Fibroblast of peridontal ligament (primary cell): ENCODE measurements around the gene TBC1D8.

Experiments used
- DNase-seq: peaks from one replicate; pipeline ENCODE4 v3.0.0-alpha.2; 2010; ENCODE audit errors: extremely low read depth

The TBC1D8 gene

DNA sequence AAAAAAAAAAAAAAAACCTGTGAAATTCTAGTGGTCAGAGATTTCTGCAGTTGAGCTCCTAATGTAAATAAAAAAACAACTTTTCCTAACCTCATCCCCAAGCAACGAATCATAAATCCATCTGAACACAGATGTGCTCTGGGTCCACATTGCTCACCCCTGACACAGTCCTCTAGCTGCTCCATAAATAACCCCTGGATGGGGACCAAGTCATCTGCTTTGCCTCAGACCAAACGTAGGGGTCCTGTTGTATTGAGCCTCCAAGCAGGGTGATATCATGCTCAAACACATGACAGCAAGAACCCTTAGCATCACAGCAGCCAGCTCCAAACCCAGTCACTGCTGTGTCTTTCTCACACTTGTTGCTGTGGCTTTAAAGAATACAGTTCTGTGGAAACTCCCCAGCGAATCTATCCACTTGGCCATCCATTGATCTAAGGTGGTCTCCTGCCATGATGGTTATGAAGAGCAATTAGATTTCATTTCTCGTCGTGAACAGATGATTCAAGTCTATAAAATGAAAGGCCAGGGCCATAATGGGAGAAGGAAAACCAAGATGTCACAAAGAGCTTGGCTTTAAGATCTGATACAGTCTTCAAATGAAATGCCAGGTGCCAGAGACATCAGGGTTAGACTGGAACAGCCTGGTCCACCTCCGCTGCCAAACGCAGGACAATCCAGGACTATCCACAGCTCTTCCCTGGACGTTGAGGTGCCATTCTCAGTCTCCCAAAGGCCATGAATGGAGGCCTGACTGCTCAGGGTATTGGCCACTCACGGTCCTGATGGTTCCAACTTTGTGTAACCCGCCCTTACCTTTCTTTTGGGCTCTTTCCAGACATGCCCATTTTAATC lies 39.0 kb downstream of the TBC1D8 start:
- DNase-seq = peak; percentile 94

DNA sequence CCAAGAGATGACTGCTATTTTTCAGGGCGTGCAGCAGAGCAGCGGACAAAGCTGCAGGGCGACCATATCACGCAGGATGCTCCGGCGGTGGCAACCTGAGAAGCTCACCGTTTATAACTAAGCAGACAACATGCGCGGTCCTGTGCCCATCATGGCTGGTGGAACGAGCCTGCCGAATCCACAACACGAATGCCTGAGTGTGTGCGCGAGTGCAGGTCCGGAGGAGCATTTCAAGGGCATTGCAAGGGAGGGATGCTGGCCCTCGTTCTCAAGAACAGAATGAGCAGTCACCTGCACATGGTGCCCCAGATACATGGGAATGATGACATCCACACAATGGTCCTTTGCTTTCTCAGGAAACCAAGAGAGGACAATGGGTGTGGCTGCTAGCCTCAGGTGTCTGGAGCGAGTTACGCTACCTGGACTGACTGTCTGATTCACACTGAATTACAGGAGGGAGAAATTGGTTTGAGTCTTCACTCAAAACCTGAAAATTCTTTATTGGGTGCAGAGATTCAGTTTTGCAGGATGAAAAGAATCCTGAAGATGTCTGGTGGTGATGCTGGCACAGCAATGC lies 39.8 kb downstream of the TBC1D8 start:
- no peak for DNase-seq

DNA sequence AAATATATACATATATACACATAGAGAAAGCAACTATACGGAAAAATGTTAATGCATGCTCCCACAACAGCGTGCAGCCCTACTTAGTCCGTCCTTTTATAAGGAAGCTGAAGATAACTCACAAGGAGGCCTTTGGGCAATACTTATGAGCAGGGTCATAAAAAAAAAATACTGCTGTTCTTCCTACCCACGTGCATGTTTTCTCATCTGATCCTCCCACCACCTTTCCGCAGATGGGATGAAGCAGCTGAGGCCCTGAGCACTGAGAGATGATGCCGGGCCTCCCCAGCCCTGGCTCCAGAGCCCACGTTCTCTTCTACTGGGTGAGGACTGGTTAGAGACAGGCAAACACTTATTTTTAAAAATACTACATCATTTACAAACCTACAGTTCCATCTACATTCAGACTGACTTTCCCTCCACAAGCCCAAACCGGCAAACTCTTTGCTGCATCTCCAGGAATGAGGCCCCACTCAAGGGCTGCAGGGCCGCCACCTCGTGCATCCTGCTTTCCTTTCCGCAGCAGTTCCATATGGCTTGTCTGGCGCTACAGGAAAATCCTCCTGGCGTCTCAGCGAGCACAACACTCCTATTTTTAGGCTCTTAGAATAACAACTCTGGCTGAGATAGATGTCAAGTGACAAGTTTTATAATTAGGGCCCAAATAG lies 41.6 kb downstream of the TBC1D8 start:
- no peak for DNase-seq

DNA sequence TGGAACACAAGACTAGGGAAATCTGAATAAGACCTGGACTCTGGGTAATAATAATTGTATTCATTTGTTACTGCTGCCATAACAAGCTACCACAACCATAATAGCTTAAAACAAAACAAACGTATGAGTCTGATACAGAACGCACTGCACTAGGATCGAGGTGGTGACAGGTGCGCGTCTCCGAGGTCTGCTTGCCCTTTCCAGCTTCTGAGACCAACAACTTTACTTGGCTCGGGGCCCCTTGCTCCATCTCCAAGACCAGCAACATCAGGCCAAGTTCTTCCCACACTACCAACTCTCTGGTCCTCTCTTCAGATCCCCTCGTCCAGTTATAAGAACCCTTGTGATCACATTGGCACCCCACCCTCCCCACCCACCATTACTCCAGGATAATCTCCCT lies 42.8 kb downstream of the TBC1D8 start:
- no peak for DNase-seq

DNA sequence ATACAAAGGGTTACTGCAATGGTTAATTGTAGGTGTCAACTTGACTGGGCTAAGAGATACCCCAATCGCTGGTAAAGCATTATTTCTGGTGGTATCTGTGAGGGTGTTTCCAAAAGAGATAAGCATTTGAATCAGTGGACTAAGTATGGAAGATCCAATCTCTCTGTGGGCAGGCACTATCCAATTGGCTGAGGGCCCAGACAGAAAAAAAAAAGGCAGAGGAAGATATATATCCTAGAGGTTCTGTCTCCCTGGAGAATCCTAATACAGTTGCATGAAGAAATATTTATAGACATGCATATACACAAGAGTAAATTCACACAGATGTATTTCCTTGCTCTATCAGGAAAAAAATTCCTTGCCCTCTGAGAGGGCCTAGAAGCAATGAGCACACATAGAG lies 43.9 kb downstream of the TBC1D8 start:
- no peak for DNase-seq

DNA sequence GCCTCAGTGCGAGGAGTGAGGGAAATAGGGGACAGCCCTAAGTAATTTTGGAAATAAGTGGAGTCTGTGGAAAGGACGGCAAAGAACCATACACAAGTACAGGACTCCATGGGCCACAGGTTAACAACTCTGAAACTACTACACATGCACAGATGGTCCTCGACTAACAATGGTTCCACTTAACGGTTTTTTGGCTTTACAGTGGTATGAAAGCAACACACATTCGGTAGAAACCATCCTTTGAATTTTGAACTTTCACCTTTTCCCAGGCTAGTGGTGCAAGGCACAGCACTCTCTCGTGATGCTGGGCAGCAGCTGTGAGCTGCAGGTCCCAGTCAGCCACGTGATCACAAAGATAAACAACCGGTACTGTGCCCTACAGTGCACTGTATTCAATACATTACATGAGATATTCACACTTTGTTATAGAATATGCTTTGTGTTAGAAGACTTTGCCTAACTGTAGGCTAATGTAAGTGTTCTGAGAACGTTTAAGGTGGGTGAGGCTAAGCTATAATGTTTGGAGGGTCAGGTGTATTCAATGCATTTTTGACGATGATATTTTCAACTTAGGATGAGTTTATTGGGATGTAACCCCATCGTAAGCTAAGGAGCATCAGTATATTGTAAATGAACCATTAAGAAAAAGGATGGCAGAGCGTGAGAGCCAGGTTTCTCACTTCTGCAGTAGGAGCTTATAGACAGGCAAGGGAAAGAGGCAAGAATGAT lies 44.6 kb downstream of the TBC1D8 start:
- no peak for DNase-seq

DNA sequence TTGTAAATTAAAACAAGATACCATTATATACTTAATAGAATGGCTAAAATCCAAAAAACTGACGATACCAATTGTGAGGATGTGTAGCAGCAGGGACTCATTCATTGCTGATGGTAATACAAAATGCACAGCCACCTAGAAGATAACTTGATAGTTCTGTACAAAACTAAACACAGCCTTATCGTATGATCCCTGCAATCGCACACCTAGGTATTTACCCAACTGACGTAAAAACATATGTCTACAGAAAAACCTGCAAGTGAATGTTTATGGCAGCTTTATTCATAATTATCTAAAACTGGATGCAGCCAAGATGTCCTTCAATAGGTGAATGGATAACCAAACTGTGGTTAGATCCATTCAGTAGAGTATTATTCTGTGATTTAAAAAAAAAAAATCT lies 45.5 kb downstream of the TBC1D8 start:
- DNase-seq = no peak

DNA sequence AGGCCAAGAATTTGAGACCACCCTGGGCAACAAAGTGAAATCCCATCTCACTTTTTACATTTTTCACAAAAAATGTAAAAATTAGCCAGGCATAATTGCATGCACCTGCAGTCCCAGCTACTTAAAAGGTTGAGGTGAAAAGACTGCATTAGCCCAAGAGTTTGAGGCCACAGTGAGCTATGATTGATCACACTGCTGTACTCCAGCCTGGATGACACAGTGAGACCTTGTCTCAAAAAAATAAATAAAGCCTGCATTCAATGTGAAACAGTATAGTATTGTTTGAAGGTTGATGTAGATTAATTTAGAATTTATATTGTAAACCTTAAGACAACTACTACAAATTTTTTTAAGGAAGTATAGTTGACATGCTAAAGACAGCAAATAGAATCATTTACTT lies 53.5 kb downstream of the TBC1D8 start:
- no peak for DNase-seq

DNA sequence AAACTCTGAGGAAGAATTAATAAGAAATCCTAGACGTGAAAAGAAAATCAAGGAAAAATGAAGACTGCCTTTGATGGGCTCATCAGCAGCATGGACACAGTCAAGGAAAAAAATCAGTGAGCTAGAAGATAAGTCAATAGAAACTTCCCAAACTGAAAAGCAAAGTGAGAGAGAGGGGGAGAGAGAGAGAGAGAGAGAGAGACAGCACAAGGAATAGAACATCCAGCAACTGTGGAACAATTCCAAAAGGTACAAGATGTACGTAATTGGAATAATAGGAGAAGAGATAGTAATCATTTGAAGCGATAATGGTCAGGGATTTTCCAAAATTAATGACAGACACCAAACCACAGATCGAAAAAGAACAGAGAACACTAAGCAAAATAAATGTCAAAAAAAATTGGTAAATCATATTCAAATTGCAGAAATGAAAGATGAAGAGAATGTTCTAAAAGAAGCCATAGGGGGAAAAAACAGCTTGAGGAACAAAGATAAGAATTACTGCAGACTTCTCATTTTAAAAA lies 54.5 kb downstream of the TBC1D8 start:
- DNase-seq = no peak

DNA sequence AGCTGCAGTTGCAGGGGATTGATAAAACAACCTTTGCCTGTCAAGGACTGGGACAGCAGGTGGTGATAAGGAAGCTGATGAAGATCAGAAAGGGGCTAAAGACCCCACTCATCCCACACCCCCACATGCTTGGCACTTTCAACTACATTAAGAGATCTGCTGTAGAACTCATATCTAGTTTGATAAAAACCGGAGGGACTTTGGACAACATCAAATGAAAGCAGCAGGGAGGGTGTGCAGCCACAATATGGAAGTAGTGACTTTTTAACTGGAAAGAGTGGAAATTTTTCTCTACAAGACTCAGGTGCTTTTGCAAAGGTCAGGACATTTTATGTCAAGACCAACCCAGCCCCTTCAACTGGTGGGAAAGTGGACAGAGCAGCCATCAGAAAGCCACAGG lies 56.8 kb downstream of the TBC1D8 start:
- no peak for DNase-seq

DNA sequence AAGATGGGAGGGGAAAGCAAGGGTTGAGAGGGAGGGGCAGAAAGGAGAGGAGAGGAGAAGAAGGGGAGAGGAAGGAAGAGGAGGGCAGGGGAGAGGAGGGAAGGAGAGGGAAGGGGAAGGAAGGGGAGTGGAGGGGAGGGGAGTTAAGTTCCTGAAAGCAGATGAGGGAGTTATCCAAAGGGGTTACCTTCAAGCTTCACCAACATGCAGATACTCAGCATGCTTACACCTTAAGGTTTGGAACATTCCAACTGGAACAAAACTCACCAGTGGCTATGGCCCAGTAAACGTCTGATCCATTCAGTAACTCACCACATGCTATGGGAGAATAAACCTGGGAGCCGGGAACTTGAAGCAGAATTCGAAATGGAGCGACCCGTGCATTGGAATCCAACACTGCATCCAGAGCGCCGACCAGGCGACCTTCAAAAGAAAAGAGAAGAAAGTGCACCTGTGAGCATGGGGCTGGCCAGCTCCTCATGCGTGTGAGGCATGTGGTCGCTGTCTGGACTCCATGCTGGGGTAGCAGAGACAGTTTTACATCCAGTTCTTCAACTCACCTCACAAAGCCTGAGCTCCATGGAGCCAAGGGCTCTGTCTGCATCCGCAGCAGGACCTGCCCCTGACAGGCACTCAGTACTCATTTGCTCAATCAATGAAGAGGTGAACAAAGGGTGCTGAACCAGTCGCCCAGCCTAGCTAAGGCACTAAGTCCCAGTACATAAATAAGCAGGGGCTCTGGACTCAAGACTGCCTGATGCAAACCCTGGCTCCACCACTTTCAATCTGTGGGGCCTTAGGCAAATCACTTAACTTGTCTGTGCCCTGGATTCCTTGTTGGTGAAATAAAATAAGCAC lies 61.0 kb downstream of the TBC1D8 start:
- no peak for DNase-seq

DNA sequence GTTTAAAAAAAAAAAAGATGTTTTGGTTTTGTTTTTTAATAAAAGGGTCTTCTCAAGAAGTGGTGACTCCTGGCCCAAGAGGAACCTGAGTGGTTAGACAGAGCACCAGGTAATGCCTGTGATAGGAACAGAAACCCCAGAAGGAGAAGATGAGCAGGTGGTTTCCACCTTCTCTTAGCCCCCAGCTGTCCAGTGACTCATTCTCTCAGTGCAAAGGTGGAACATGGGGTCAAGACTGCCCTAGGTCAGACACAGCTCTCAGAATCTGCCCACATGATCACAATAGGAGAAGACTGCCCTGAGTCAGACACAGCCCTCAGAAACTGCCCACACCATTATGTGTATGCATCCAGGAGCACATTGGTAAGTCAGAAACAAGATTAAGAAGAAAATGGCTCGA lies 61.8 kb downstream of the TBC1D8 start:
- no peak for DNase-seq

DNA sequence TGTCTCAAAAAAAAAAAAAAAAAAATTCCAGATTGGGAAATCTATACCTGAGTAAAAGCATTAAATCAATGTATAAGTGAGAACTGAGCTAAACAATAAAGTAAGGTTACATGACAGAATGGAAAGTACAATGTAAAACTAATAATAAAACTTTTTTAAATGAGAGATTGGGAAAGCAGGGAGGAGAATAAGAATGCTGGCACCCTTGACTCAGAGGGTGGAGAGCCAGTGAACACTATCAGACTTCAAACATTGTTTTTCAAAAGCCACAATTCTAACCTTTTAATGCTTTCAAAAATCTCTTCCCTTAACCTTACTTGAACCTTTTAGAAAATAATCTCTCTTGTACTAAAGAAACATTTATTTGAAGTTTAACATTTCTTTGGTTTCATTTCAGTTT lies 63.5 kb downstream of the TBC1D8 start:
- peak; percentile 30 for DNase-seq

DNA sequence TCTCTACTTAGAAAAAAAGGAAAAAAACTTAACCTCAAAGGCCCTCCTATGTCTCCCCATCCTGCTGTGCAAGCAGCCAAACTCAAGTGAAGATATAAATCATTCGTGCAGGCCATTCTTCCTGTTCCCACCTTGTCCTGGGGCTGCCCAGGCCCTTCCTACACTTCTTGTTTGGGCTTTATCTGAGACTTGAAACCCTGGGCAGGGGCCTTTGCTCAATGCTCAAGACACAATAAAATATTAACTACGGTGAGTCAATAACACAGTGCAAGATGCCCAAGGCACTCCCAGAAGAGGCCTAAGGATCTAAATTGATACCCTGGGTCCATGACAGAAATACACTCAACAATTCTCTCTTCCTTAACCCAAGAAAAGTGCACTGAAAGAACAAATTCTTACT lies 67.6 kb downstream of the TBC1D8 start:
- no peak for DNase-seq

DNA sequence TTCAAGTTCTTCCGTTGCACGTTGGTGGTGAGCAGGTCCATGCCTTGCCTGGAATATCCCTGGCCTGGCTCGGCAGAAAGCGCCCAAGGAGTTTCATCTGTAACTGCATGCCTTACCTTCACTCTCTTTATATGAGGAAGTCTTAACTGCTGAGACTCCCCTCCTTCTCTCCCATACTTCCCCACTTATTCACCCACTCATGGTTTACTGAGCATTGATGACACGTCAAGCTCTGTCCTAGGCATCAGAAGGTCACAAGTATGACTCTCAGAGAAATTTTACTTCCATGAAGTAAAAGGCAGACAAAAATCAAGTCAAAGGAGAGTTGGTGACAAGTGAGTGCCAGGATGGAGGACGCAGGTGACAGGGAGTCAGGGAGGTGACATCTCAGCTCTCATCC lies 68.2 kb downstream of the TBC1D8 start:
- no peak for DNase-seq

DNA sequence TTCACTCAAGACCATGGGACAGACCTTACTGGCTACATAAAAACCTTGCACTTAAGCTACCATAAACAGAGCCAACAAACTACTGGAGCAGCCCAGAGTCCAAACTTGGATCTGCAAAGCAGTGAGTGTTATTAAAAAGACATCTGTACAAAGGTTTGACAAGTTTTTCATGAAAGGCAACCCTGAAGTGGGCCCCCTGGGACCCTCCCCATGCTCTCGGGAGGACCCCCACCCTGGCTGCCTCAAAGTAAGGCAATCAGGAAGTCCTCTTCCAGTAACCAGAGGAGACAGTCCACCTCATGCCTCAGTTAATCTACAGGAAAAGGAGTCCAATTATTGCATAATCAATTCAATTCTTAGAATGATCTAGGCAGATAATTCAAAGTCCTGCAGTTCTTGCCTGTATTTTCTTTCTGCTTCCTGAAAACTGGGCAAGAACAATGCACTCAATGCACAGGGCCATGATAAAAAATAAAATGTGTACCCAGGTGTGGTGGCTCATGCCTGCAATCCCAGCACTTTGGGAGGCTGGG lies 69.7 kb downstream of the TBC1D8 start:
- DNase-seq = no peak

DNA sequence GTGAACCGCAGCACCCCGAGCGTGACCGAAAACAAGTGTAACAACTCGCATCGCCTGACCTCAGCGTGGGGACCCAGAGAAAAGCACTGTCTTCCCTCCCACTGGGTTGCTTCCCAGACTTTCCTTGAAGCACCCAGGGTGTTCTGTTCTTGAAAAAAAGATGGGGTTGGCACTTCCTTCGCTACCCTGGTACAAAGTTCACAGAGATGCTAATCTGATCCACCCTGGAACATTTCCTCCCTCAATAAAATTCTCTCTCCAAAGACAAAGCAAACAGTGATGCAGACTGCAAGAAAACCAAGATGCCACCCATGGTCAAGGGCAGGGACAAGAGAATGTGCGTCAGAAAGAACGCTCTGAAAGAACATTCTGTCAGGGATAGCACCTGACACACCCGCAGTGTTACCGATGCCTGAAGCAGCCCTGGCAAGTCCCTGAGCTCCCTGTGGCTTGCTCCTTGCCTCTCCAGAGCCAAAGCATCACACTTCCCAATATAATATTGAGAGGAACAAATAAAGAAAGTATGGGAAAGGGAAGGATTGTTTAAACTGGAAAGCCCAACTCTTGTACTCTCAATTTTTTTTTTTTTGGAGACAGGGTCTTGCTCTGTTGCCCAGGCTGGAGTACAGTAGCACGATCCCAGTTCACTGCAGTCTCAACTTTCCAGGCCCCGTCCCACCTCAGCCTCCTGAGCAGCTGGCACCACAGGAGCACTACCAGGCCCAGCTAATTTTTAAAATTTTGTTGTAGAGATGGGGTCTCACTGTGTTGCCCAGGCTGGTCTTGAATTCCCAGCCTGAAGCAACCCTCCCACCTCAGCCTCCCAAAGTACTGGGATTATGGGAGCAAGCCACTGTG lies 70.7 kb downstream of the TBC1D8 start:
- no peak for DNase-seq

DNA sequence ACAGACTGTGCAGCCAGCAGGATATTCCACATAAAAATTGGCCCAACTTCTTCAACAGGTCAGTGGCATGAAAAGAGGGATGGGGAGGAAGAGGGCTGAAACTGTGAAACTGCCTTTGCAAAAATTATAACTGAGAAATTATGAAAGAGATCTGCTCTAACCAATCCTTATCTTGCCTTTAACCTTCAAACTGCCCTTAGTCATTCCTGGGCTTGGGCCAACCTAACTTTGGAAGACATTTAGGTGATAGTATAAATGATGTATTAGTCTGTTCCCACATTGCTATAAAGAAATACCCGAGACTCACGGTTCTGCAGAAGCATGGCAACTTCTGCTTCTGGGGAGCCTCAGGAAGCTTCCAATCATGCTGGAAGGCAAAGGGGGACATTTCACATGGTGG lies 74.6 kb downstream of the TBC1D8 start:
- no peak for DNase-seq

DNA sequence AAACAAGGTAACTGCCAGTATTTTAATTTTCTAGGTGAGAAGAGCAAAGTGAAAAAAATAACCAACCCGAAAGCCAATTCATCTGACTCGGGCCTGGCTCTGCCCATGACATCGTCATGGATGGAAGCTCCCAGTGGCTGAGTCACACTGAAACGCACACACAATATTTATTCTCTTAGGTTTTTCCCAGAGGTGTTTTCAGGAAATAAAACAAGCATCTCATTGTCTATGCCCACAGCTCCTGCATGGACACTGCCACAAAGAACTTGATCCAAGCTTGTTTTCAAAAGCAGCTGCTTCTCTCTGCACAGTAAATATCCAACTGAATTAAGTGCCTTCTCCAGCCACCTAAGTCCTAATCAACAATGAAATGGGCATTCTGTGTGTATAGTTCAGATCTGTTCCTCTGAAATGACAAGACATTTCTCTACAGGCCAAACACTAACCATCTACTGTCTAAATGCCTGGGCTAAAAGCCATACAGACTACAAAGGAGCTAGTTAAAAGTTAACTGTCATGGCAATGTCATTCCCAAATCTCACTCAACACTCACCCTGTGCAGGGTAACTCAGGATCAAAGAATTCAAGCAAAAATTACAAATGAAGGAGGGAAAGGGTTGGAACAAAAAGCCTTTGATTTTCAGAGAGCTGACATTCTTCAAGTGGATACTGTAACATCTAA lies 86.2 kb downstream of the TBC1D8 start:
- DNase-seq = peak; percentile 57

DNA sequence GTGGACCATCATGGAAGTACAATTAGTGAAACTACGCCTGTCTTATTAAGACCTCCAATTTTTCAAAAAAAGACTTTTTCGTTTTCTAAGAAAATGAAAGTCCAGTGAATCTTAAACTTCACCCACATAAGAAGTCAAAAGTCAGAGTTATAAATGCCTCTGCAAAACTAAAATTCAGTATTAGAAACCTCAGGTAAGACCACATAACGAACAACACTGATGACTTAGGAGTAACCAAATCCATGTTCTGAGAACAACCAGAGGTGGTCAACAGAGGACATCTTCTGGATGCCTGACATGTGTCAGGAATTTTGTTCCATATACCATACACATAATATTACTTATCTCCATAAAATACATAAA lies 86.7 kb downstream of the TBC1D8 start:
- DNase-seq = no peak
